Right hindlimb (tissue), 1 donor: Measurements from ENCODE around the gene CDKN2AIP.
A peak's percentile ranks its signal among the peaks of the same experiment; 100 is the strongest.
"Not testable (repeated sequence)": the region's sequence is repeated elsewhere in the genome, so short reads cannot be mapped to it uniquely, and the experiment has no call there.

ENCODE experiments used
- DNase-seq: peaks from one replicate; pipeline ENCODE4 v3.0.0-alpha.2; 2018

Gene CDKN2AIP

GRCh38 chr4:183455431-183456195, 11.2 kb downstream of the CDKN2AIP start:
- no peak for DNase-seq

- DNase-seq: no peak
Observed at GRCh38 chr4:183458005-183458404, 13.6 kb downstream of the CDKN2AIP start.

GRCh38 chr4:183463903-183464619, 19.6 kb downstream of the CDKN2AIP start:
- not testable (repeated sequence) for DNase-seq

GRCh38 chr4:183465879-183466278, 21.4 kb downstream of the CDKN2AIP start:
- DNase-seq: not testable (repeated sequence)

- DNase-seq: no peak
Observed at GRCh38 chr4:183467246-183467645, 22.8 kb downstream of the CDKN2AIP start.

- no peak for DNase-seq
Observed at GRCh38 chr4:183468210-183469095, 24.0 kb downstream of the CDKN2AIP start.

- no peak for DNase-seq
Observed at GRCh38 chr4:183469285-183469684, 24.8 kb downstream of the CDKN2AIP start.

- DNase-seq: no peak
Observed at GRCh38 chr4:183469936-183470335, 25.5 kb downstream of the CDKN2AIP start.

GRCh38 chr4:183470821-183471220, 26.4 kb downstream of the CDKN2AIP start:
- DNase-seq: no peak

GRCh38 chr4:183471946-183472708, 27.7 kb downstream of the CDKN2AIP start:
- peak; percentile 87 for DNase-seq

GRCh38 chr4:183478123-183478522, 33.7 kb downstream of the CDKN2AIP start:
- no peak for DNase-seq

- DNase-seq: no peak
Observed at GRCh38 chr4:183478926-183479325, 34.5 kb downstream of the CDKN2AIP start.

- DNase-seq: not testable (repeated sequence)
Observed at GRCh38 chr4:183482515-183483095, 38.2 kb downstream of the CDKN2AIP start.

- DNase-seq: no peak
Observed at GRCh38 chr4:183483997-183484396, 39.6 kb downstream of the CDKN2AIP start.

- DNase-seq: no peak
Observed at GRCh38 chr4:183485411-183486160, 41.1 kb downstream of the CDKN2AIP start.

- DNase-seq: no peak
Observed at GRCh38 chr4:183492791-183493222, 48.4 kb downstream of the CDKN2AIP start.

- DNase-seq: no peak
Observed at GRCh38 chr4:183493246-183493645, 48.8 kb downstream of the CDKN2AIP start.

GRCh38 chr4:183495184-183495583, 50.7 kb downstream of the CDKN2AIP start:
- no peak for DNase-seq
